Naive B cell (primary cell): ENCODE measurements around the gene DPEP3. TPM values are rescaled to one million over a fixed set of nuclear protein-coding genes. Genes with fewer than 3 reads are reported as not detected.
A peak's percentile ranks its signal among the peaks of the same experiment; 100 is the strongest.
"Not testable (repeated sequence)": the region's sequence is repeated elsewhere in the genome, so short reads cannot be mapped to it uniquely, and the experiment has no call there.

Experiments used
- ATAC-seq, 2 donors: fragments of 150-1000 bp; cut with Tn5 transposase; 2 replicates each; pipeline ENCODE4 v1.10.0; 2021; ENCODE audit warnings: low read depth in 2 of 2, mild to moderate bottlenecking in 2 of 2, moderate library complexity in 2 of 2
- DNase-seq: peaks from one replicate; pipeline ENCODE4 v3.0.0; 2022
- H3K27ac Mint-ChIP-seq, 6 donors: one replicate each; pipeline ENCODE4 v1.8.0; 2020 to 2022; ENCODE audit warnings: mild to moderate bottlenecking in 6 of 6, mixed read lengths in 6 of 6, moderate library complexity in 5 of 6, inconsistent platforms in 2 of 6
- H3K27me3 Mint-ChIP-seq, 3 donors: one replicate each; pipeline ENCODE4 v1.8.0; 2021 to 2022; ENCODE audit warnings: mixed read lengths in 3 of 3, mild to moderate bottlenecking in 1 of 3
- H3K36me3 Mint-ChIP-seq, 2 donors: one replicate each; pipeline ENCODE4 v1.8.0; 2020 to 2022; ENCODE audit warnings: mixed read lengths in 2 of 2, inconsistent platforms in 1 of 2, mild to moderate bottlenecking in 1 of 2
- H3K4me1 Mint-ChIP-seq, 3 donors: one replicate each; pipeline ENCODE4 v1.8.0; 2020 to 2022; ENCODE audit warnings: mixed read lengths in 3 of 3, inconsistent platforms in 1 of 3, mild to moderate bottlenecking in 1 of 3, moderate library complexity in 1 of 3
- H3K4me3 Mint-ChIP-seq, 8 donors: one replicate each; pipeline ENCODE4 v1.8.0; 2020 to 2022; ENCODE audit warnings: mild to moderate bottlenecking in 8 of 8, mixed read lengths in 8 of 8, moderate library complexity in 8 of 8, inconsistent platforms in 2 of 8
- H3K9me3 Mint-ChIP-seq, 7 donors: one replicate each; pipeline ENCODE4 v1.8.0; 2020 to 2022; ENCODE audit warnings: mixed read lengths in 7 of 7, mild to moderate bottlenecking in 5 of 7, inconsistent platforms in 2 of 7, moderate library complexity in 1 of 7
- polyA plus RNA-seq, 6 donors: library from polyadenylated mRNA; unstranded; fragments of 300-500 nt; fragmentation: Illumina TruSeq; gene quantifications; one replicate each; pipeline ENCODE4 v1.2.3, GENCODE V29; 2021; ENCODE audit warnings: low read depth in 6 of 6

The DPEP3 gene
- polyA plus RNA-seq, 6 donors from 2014 or later = 0.44 to 0.83 (median 0.55) TPM; not detected in 2

GRCh38 chr16:68003031-68003430 is 22.7 kb upstream of the DPEP3 start:
- Mint-ChIP-seq H3K4me1 (peaks cover 36 to 69% (median 58%) of the 10 kb centered on the region in 3 donors), H3K9me3 (peaks cover 0 to 5% (median 0%) of the 10 kb centered on the region in 7 donors), H3K36me3 (no peaks in the 10 kb centered on the region), H3K4me3 (peak overlapping the region in 1 of 8 donors; percentile 65), H3K27me3 (no peaks in the 10 kb centered on the region), H3K27ac (peak overlapping the region in 3 of 6 donors; percentile 62 to 92 (median 72))
- ATAC-seq (no peak), DNase-seq (no peak)

GRCh38 chr16:68000450-68000849 is 20.2 kb upstream of the DPEP3 start:
- no peak for DNase-seq
- H3K36me3 Mint-ChIP-seq = no peaks in the 10 kb centered on the region
- H3K9me3 Mint-ChIP-seq = peaks cover 0 to 5% (median 0%) of the 10 kb centered on the region in 7 donors
- no peaks in the 10 kb centered on the region for H3K27me3 Mint-ChIP-seq
- peak overlapping the region; percentile 38 to 97 (median 91) for H3K27ac Mint-ChIP-seq
- H3K4me3 Mint-ChIP-seq = peak overlapping the region; percentile 86 to 98 (median 94)
- H3K4me1 Mint-ChIP-seq = peaks cover 35 to 75% (median 69%) of the 10 kb centered on the region in 3 donors
- ATAC-seq = no peak

GRCh38 chr16:67999985-68000384 is 19.7 kb upstream of the DPEP3 start:
- ATAC-seq = peak; percentile 44 to 45

GRCh38 chr16:67998779-67999688 is 18.7 kb upstream of the DPEP3 start, which contains the start of gene DPEP2:
Gene DPEP2, minus strand, starts transcription at chr16:67999484. Its CDS starts 6,272 bp downstream, at chr16:67993212.
- H3K9me3 Mint-ChIP-seq, H3K27me3 Mint-ChIP-seq, H3K36me3 Mint-ChIP-seq: not testable (repeated sequence)
- peak; percentile 72 for DNase-seq
- peaks cover 39 to 79% (median 70%) of the 10 kb centered on the region in 3 donors for H3K4me1 Mint-ChIP-seq
- peak; percentile 88 to 91 for ATAC-seq
- peak within 1 kb of the TSS; percentile 90 to 98 (median 96) for H3K27ac Mint-ChIP-seq
- H3K4me3 Mint-ChIP-seq = peak within 1 kb of the TSS; percentile 86 to 98 (median 94)

More at GRCh38 chr16:67999985-68000384, 19.7 kb upstream of the DPEP3 start:
- peak overlapping the region; percentile 86 to 98 (median 94) for H3K4me3 Mint-ChIP-seq
- H3K27me3 Mint-ChIP-seq = no peaks in the 10 kb centered on the region
- no peaks in the 10 kb centered on the region for H3K36me3 Mint-ChIP-seq
- peaks cover 38 to 75% (median 69%) of the 10 kb centered on the region in 3 donors for H3K4me1 Mint-ChIP-seq
- peak; percentile 43 for DNase-seq
- peak overlapping the region; percentile 90 to 98 (median 96) for H3K27ac Mint-ChIP-seq
- peaks cover 0 to 5% (median 0%) of the 10 kb centered on the region in 7 donors for H3K9me3 Mint-ChIP-seq

GRCh38 chr16:67998231-67998778 is 18.0 kb upstream of the DPEP3 start:
- H3K9me3 Mint-ChIP-seq, ATAC-seq, H3K27me3 Mint-ChIP-seq, H3K36me3 Mint-ChIP-seq, DNase-seq: not testable (repeated sequence)
- peak overlapping the region in 4 of 6 donors; percentile 90 to 98 (median 97) for H3K27ac Mint-ChIP-seq
- H3K4me3 Mint-ChIP-seq = peak overlapping the region; percentile 86 to 98 (median 94)
- H3K4me1 Mint-ChIP-seq = peaks cover 46 to 86% (median 78%) of the 10 kb centered on the region in 3 donors

- Mint-ChIP-seq H3K4me3 (peak overlapping the region; percentile 18 to 86 (median 61)), H3K9me3 (peaks cover 0 to 5% (median 0%) of the 10 kb centered on the region in 7 donors), H3K27me3 (no peaks in the 10 kb centered on the region), H3K36me3 (no peaks in the 10 kb centered on the region), H3K4me1 (peaks cover 49 to 88% (median 81%) of the 10 kb centered on the region in 3 donors), H3K27ac (peak overlapping the region in 5 of 6 donors; percentile 51 to 99 (median 98))
- DNase-seq = no peak
- ATAC-seq = no peak
Measured at GRCh38 chr16:67996666-67997065, 16.4 kb upstream of the DPEP3 start.

- Mint-ChIP-seq H3K4me1 (peaks cover 47 to 83% (median 69%) of the 10 kb centered on the region in 3 donors), H3K9me3 (peaks cover 0 to 5% (median 0%) of the 10 kb centered on the region in 7 donors), H3K36me3 (no peaks in the 10 kb centered on the region), H3K4me3 (peak overlapping the region; percentile 62 to 90 (median 84)), H3K27ac (peak overlapping the region; percentile 97 to 99 (median 99)), H3K27me3 (no peaks in the 10 kb centered on the region)
- ATAC-seq = peak; percentile 43 to 49
- peak; percentile 73 for DNase-seq
Measured at GRCh38 chr16:67995423-67995822, 15.1 kb upstream of the DPEP3 start.

GRCh38 chr16:67994040-67994408 is 13.7 kb upstream of the DPEP3 start:
- ATAC-seq = peak; percentile 11 to 18
- Mint-ChIP-seq H3K27ac (peak overlapping the region; percentile 94 to 99 (median 99)), H3K4me1 (peaks cover 38 to 81% (median 61%) of the 10 kb centered on the region in 3 donors), H3K4me3 (peak overlapping the region; percentile 48 to 92 (median 87))
- H3K27me3 Mint-ChIP-seq, H3K9me3 Mint-ChIP-seq, DNase-seq, H3K36me3 Mint-ChIP-seq: not testable (repeated sequence)

GRCh38 chr16:67993207-67994039 is 13.1 kb upstream of the DPEP3 start:
- ATAC-seq (peak; percentile 71 to 73), DNase-seq (peak; percentile 88)
- Mint-ChIP-seq H3K27me3 (no peaks in the 10 kb centered on the region), H3K4me1 (peaks cover 42 to 79% (median 64%) of the 10 kb centered on the region in 3 donors), H3K4me3 (peak overlapping the region; percentile 48 to 92 (median 87)), H3K36me3 (no peaks in the 10 kb centered on the region), H3K9me3 (no peaks in the 10 kb centered on the region), H3K27ac (peak overlapping the region; percentile 94 to 99 (median 99))

GRCh38 chr16:67992661-67993206 is 12.4 kb upstream of the DPEP3 start:
- Mint-ChIP-seq H3K4me1 (peaks cover 44 to 83% (median 68%) of the 10 kb centered on the region in 3 donors), H3K9me3 (no peaks in the 10 kb centered on the region)

GRCh38 chr16:67990018-67990386 is 9.7 kb upstream of the DPEP3 start:
- no peaks in the 10 kb centered on the region for H3K9me3 Mint-ChIP-seq
- no peak overlapping the region for H3K4me3 Mint-ChIP-seq
- peak overlapping the region in 4 of 6 donors; percentile 43 to 81 (median 68) for H3K27ac Mint-ChIP-seq
- ATAC-seq = no peak
- no peaks in the 10 kb centered on the region for H3K36me3 Mint-ChIP-seq
- DNase-seq = no peak
- H3K4me1 Mint-ChIP-seq = peaks cover 35 to 70% (median 47%) of the 10 kb centered on the region in 3 donors
- no peaks in the 10 kb centered on the region for H3K27me3 Mint-ChIP-seq

More at GRCh38 chr16:67992661-67993206, 12.4 kb upstream of the DPEP3 start:
- ATAC-seq (no peak), DNase-seq (no peak)
- peak overlapping the region; percentile 49 to 99 (median 96) for H3K27ac Mint-ChIP-seq
- H3K36me3 Mint-ChIP-seq = no peaks in the 10 kb centered on the region
- H3K27me3 Mint-ChIP-seq = no peaks in the 10 kb centered on the region
- H3K4me3 Mint-ChIP-seq = peak overlapping the region in 7 of 8 donors; percentile 22 to 89 (median 70)

GRCh38 chr16:67989322-67990017 is 9.2 kb upstream of the DPEP3 start:
- ATAC-seq (no peak), DNase-seq (no peak)
- no peaks in the 10 kb centered on the region for H3K27me3 Mint-ChIP-seq
- H3K4me3 Mint-ChIP-seq = peak overlapping the region in 2 of 8 donors; percentile 22 to 40
- no peaks in the 10 kb centered on the region for H3K36me3 Mint-ChIP-seq
- peak overlapping the region in 3 of 6 donors; percentile 47 to 78 (median 75) for H3K27ac Mint-ChIP-seq
- peaks cover 38 to 71% (median 47%) of the 10 kb centered on the region in 3 donors for H3K4me1 Mint-ChIP-seq
- H3K9me3 Mint-ChIP-seq = no peaks in the 10 kb centered on the region
